GM20431 (cell line): Measurements from ENCODE around the gene ALDH1L1.

ENCODE experiments used
- in situ Hi-C: fragments of 300-500 bp; cut with MseI, MboI; formaldehyde crosslinking; loops from one replicate; pipeline ENCODE4 v1.15.0; 2020; ENCODE audit warnings: low sequenced_read_pairs; ENCODE audit not compliant: unreplicated experiment

ALDH1L1 gene

DNA sequence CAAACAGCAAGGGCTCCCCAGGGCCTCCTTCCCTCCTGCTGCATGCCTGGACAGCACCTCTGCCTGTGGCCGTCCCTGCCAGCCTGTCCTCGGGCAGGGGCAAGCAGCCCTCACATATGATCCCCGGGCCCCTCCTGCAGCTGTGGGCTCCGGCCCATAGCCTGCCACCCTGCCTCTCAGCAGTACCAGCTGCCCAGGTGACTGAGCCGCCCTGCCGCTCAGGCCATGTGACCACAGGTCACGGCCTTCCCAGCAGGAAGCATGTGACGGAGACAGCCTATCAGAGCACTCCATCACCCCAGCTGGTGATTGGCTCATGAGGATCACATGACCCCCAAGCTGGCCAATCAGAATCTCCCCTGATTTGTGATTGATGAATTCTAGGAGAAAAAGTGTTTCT is 23.9 kb downstream of the ALDH1L1 start:
- in situ Hi-C loops = no loop called here

DNA sequence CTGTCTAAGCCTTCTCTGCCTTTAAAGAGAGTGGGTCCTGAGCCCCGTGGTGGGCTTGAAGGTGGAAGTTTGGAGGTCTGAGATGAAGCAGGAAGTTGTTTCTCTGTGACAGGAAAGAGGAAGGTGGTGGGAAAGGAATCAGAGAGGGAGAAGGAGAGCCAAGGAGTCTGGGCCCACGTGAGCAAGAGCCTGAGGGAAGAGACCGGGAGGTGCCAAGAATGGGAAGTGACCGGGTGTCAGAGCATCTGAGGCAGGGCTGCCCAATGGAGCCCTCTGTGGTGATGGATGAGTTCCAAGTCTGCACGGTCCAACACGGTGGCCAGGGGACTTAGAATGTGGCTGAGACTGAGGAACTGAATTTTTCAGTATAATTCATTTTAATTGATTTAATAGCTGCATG is 24.6 kb downstream of the ALDH1L1 start:
- in situ Hi-C loops = no loop called here

DNA sequence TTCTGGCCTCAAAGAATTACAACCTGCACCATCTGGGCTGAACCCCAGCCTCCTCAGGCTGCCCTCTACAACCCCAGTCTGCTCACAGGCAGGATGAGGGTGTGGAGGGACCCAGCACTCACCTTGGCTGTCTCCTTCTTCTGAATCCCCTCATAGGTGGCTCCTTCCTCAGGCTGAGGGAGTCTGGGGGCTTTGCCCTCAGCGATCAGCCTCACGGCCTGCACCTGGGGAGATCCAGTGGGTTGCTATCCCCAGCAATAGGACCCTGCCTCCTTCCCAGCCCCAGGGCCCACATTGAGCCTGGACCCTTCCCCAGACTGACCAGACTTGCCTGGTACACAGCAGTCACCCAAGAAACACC is 25.1 kb downstream of the ALDH1L1 start:
- in situ Hi-C loops = no loop called here

DNA sequence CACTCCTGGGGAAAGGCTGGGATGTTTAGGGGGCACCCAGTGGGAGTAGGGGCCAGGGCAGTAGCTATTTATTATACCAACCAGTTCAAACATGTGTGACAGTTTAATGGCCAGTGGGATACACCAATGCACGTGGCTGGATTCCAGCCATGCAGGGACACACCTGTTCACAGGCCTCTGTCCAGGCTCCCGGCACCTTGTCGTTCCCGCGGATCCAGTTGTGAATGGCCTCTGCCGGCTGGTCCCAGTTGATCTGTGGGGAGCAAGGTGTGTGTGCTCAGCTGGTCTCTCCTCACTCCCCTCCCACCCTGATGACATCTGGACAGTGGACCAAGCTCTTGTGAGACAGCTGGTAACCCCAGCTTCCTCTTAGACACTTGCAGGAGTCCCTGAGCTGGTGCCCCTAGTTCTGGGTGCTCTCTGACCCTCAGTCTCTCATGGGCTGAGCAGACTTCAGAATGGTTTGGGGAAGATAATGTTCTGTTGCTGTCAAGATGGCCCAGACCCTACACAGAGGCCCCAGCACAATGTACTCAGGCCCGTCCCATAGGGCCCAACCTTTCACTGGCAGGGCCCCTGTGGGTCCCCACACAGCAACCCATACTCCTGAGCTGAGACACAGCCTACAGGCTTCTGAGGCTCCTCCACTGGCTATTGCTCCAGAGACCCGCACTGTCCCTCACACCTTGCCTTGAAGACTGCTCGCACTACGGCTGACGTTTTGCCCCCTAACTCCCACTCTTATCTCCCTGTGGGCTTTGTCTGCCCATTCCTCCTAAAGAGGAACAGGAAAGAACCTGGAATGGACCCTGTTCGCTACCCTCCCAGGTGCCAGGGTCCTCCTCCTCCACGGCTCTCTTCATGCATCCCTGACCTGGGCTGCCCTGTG is 25.8 kb downstream of the ALDH1L1 start:
- in situ Hi-C loops = no loop called here

DNA sequence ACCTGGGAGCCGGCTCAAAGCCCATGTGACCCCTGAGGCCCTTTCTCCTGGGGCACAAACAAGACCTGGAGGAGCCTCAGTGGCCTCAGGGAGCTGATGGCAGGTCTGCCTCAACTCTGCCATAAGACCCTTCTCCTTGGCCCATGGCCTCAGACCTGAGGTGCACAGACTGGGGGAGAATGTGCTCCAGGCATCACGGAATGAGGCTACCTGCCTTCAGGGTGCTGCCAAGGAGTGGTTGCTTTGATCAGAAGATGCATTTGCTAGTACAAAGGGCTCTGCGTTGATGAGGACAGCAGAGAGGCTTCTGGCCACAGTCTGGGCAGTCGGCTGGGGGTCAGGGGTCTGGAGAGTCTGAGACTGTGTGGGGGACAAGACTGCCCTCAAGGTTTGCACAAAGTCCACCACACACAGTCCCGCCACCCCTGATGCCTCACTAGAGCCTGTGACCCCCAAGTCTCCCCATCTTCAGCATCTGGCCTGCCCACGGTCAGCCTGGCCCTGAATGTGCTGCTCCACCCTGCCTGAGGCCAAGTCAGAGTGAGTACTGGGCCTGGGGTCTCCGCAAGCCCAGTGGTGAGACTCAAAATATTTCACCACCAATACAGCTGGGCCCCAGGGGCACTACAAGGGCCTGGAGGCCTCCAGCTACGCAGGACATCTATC is 26.6 kb downstream of the ALDH1L1 start:
- in situ Hi-C loops = no loop called here

DNA sequence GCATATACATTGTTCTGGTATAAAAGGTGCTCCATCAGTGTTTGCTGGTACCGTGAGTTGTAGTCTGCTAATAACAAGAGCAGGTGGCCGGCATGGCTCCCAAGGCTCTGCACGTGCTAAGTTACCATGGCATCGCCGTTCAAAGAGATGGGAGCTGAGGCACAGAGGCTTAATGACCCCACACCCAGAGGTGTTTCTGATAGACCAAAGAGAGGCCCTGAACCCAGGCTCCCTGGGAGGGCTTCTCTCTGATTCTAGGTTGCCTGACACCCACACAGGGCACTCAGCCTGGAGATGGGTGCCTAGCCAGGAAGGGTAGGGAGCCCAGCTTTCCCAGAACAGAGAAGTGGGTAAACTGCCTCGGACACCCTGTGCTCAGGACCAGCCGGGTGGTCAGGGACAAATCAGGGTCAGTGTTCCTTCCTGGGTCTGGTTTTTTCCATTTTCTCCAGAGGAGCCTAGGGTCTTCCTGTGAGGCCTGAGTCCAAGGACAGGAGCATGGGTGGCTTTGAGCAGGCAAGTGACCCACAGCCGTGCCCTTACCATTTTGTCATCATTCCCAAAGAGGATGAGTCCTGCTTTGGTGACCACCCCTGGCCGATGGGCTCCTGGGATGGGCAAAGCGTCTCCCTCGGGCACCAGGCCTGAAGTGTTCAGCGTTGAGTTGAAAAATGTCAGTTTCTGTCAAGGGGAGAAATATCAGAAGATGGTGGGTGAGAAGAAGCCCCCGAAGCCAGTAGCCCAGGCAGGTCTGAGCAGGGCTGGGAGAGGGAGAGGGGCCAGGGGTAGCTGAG is 27.3 kb downstream of the ALDH1L1 start:
- in situ Hi-C loops = no loop called here

DNA sequence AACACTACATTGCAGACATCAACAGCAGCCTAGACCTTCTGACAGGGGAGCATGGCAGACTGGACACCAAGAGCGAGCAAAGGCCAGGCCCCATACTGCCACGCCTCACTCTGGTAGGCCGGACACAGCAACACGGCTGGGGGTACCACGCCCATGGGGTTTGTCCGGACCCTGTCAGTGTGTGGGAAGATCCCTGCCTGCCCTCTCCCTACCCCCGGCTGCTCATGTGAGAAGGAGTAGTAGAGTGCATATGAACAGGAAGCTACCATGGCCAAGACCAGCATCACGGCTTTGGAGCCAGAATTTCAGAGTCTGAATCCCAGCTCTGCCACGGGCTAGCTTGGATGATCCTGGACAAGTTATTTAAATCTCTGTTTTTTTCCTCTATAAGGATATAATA is 27.9 kb downstream of the ALDH1L1 start:
- in situ Hi-C loops = no loop called here

DNA sequence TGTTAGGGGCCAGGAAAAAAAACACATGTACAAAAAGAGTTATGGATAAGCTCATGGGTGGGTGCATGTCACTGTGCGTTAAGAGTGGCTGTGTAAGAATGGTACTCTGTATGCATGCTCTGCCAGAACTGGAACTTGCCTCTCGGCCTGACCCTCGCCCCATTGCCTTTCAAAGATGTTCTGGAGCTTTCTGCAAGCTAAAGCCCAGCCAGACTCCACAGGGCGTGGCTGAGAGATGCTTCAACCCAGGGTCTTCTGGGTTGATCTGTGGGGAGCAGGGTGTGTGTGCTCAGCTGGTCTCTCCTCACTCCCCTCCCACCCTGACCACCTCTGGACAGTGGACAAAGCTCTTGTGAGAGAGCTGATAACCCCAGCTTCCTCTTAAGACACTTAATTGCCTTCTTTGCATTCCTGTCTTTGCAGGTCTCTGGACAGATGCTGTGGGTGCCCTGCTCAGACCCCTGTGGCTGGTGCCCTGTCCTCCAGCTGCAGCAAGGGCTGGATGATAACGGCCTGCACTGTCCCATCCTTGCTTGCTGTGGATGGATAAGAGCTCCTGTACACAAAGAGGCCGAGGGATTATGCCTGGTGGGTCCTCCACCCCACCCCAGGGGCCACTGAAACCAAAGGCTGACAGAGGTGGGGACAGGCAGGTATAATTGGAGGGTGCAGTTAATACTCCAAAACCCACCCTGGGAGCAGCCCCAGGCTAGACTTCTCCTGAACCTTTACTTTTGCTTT is 28.7 kb downstream of the ALDH1L1 start:
- in situ Hi-C loops = no loop called here

DNA sequence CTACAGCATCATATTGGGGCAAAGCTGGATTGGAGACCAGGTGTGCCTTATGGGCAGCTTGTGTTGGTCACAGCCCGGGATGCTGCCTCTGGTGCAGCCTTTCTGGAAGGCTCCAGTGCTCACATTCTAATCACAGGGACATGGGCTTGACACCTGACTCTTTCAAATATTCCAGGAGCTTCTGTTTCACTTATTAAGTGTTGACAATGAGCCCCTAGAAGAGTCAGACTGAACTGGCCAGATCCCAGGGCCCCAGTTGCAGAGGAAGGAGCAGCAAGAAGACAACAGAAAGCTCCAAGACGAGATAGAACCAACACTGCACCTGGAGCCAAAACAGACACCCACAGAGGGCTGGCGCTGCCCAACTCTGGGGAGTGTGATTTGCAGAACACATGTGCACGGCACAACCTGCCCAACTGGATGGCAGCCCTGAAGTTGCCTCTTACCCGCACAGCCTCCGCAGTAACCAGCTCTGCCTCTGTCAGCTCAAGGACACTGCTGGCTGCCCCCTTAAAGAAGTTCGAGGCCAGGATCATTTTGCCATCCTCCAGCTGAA is 30.3 kb downstream of the ALDH1L1 start:
- in situ Hi-C loops = no loop called here

DNA sequence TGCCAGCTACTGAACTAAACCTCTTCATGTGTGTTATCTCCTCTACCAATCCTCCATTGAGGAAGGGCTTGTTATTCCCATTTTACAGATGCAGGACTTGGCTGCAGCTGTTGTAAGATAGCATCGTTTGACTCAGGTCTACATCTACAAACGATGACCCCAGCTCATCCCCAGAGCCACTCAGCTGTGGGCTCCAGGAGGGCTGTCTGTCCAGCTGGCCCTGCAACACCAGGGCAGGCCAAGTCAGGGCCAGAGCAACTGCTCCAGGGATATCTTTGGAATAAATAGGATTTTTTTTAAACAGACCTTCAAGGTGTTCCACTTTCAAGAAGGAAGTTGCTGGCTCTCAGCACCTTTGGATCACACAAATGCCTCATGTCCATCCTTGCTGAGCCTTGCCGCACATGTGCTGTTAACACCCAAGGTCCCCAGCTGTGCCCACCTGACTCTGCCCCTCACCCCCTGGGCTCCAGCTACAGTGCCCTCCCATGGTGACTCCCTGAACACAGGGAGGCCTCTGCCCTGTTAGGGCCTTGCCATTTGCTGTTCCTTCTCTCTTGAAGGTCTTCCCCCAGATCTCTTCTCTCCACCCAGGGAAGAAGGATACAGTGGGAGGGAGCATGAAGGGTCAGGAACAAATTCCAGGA is 31.0 kb downstream of the ALDH1L1 start:
- in situ Hi-C loops = no loop called here

DNA sequence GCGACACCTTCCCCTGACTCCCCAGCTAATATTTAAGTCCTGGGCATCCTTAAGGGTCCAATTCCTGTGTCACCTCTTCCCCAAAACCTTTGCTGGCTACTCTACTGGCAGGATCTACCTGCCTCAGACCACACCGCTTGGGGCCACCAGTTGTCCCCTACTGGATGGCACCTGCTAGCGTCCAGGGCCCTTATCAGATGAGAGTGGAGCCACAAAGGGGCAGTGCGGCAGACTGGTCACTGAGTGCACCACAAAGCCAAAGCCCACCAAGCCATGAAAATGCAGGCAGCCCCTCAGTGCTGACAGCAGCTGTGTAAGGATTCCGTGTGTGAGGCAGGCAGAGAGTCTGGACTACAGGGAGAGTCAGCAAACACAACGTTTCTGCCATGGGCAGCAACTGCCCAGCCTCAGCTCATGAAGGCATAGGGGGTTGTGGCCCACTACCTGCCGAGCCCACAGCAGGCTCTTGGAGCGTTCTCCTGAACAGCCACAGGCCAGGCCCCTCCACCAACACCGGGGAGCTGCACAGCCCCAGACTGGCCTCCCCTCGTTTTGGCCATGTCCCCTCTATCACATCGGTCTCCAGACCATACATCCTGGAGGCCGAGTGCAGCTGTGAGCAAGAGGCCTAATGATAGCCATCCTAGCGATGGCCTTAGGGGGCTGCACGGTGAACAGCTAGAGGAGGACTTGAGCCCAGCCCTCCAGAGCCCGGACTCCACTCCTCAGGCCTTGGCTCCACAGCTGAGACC is 32.3 kb downstream of the ALDH1L1 start:
- in situ Hi-C loops = no loop called here

DNA sequence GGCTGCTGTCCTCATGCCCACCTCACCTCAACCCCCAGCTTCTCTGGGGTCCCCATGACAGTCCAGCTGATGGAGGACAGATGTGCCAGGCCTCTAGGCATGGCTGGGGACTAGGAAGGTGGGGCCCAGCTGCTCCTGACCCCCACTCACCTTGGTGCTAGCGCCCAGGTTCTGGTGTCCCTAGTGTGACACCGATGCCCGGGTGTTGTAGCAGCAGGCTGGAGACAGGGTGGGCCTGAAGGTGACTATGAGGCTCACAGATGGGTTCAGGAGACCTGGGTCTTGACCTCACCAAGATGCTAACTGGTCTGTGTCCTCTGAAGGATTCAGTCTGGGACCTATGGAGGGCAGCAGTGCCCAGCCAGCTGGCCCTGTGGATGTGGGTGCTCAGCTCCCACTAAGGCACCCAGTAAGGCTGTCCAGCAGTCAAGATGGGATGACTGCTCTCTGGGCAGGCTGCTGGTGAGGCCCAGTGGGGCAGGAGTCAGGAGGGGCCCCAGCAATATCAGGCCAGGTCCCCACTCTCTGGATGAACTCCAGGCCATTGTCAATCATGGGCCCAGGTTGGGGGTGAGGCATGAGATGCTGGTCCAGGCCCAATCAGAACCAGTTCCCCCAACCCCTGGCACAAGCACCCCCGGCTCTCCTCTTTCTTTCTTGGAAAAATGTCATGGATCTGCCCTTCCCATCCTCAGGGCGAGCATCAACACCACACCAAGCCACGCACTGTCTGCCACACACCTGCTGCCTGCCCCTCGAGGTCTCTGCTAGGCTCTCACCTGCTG is 33.0 kb downstream of the ALDH1L1 start:
- in situ Hi-C loops = no loop called here

DNA sequence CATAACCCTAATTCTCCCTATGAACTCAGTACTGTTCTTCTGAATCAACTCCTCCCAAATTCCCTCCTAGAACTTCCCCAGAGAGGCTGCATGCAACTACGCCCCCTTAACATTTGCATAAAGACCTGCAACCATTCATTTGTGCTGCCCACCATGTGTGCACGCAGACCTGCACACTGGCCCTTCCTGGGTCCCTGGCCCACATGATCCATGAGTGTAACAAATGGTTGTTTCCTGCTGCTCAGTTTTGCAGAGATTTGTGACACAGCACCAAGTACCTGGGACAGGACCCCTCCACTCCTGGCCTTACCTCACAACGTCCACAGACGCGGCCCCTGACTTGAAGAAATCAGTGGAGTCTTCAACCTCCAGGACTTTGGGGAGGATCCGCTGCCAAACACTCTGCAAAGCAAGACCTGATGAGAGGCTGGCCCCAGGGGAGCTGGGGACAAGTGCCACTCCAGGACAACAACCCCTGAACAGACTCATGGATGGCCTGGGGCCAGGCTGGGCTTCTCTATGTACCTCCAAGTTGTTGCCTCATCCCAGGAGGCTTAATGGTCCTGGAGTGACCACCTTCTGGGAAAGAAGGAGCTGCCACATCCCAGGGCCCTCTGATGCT is 33.8 kb downstream of the ALDH1L1 start:
- in situ Hi-C loops = no loop called here

DNA sequence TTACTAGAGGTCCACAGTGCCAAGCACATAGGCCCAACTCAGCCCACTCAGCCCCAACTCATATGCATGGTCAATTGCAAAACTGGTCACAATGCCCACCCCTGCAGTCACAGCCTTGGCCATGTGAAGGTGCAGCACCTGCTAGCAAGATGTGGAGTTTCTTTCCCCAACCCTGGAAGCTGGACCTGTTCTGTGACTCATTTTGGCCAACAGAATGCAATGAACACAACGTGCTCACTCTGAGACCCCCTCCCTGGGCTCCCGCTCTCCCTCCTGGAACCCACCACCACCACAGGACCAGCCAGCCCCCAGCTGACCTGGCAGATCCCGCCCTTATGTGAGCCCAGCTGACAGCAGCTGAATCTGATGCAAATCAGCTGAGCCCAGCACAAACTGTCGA is 34.4 kb downstream of the ALDH1L1 start:
- in situ Hi-C loops = no loop called here

DNA sequence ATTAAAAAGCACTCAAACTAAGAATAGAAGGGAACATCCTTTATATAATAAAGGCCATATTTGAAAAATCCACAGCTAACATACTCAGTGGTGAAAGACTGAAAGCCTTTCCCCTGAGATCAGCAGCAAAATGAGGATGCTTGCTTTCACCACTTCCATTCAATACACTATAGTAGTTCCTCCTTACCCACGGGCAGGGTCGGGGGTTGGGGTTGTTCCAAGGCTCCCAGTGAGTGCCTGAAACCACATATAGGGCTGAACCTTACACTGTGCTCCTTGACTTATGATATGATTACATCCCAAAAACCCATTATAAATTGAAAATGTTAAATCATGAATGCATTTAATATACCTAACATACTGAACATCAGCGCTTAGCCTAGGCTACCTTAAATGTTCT is 37.7 kb downstream of the ALDH1L1 start:
- in situ Hi-C loops = no loop called here

DNA sequence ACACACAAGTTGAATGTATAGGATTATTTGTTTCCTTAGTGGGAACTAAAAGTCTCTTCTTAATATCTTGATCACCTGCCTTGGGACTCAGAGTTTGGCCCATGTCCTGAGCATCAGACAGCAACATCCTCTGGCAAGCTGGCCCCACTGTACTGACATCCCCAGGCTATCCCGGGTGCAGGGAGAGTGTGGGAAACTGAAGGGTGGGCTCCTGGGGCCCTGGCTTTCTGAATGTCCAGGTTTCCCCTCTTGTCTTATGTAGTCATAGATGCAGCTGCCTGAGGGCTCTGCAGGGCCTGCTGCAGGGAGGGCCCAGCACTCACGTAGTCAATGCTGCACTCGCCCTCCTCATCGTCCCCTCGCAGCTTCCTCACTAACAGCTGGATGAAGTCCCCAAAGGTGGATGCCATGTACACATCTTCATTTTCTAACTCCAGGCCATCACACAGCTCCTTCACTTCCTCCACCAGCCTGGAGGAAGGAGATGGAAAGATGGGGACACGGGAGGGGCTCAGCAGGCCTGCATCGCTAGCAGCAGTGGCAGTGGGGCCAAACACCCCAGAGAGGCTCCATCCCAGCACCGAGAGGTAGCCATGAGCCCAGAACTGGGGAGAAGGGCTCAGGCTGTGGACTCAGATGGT is 42.8 kb downstream of the ALDH1L1 start:
- in situ Hi-C loops = loop anchor here (10.0 kb wide), 1 partner anchor 257 kb away; the partner anchor contains the start of gene CFAP100
